HG02970 (cell line): ENCODE measurements around the gene KCP.

Experiments used
- ATAC-seq: cut with Tn5 transposase; IDR thresholded peaks from one replicate; pipeline ENCODE4 v1.9.1; 2021; ENCODE audit warnings: mild to moderate bottlenecking, moderate library complexity, moderate number of reproducible peaks; ENCODE audit not compliant: unreplicated experiment, low FRiP score

The KCP gene

GRCh38 chr7:128860158-128861073 is 50.1 kb downstream of the KCP start:
- ATAC-seq, result no peak

GRCh38 chr7:128859232-128860157 is 51.0 kb downstream of the KCP start:
- ATAC-seq, result no peak

- ATAC-seq, result no peak
These were observed 51.9 kb downstream of the KCP start for GRCh38 chr7:128858380-128859231.

- no peak for ATAC-seq
These were observed 54.3 kb downstream of the KCP start for GRCh38 chr7:128856001-128856718.

GRCh38 chr7:128855559-128855958 is 55.0 kb downstream of the KCP start:
- no peak for ATAC-seq

- no peak for ATAC-seq
These were observed 56.1 kb downstream of the KCP start for GRCh38 chr7:128854396-128854795.

GRCh38 chr7:128853799-128854198 is 56.7 kb downstream of the KCP start:
- no peak for ATAC-seq

- ATAC-seq, result no peak
These were observed 57.8 kb downstream of the KCP start for GRCh38 chr7:128852537-128853254.

- ATAC-seq, result no peak
These were observed 60.6 kb downstream of the KCP start for GRCh38 chr7:128849804-128850490.

- ATAC-seq, result no peak
These were observed 61.4 kb downstream of the KCP start for GRCh38 chr7:128849156-128849515.

- no peak for ATAC-seq
These were observed 62.0 kb downstream of the KCP start for GRCh38 chr7:128848289-128849155.

GRCh38 chr7:128847721-128848211 is 62.7 kb downstream of the KCP start:
- ATAC-seq, result no peak

GRCh38 chr7:128846781-128847444 is 63.6 kb downstream of the KCP start:
- no peak for ATAC-seq

GRCh38 chr7:128845987-128846386 is 64.5 kb downstream of the KCP start:
- no peak for ATAC-seq

GRCh38 chr7:128845475-128845874 is 65.0 kb downstream of the KCP start:
- no peak for ATAC-seq

GRCh38 chr7:128844777-128845311 is 65.7 kb downstream of the KCP start:
- no peak for ATAC-seq
